ENCODE data around the gene TPP2.

Gene TPP2

DNA sequence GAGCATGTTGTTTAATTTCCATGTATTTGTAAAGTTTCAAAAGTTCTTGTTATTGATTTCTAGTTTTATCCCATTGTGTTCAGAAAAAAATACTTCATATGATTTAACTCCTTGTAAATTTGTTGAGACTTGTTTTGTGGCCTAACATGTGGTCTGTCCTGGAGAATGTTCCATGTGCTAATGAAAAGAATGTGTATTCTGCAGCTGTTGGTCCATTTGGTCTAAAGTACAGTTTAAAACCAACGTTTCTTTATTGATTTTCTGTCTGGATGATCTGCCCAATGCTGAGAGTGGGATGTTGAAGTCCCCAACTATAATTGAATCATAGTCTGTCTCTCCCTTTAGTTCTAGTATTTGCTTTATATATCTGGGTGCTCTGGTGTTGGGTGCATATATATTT is 34.9 kb upstream of the TPP2 start:
- H3K4me3 ChIP-seq (ENCODE audit: low read length): no peak overlapping the region
- TF ChIP-seq, protein P1, sequence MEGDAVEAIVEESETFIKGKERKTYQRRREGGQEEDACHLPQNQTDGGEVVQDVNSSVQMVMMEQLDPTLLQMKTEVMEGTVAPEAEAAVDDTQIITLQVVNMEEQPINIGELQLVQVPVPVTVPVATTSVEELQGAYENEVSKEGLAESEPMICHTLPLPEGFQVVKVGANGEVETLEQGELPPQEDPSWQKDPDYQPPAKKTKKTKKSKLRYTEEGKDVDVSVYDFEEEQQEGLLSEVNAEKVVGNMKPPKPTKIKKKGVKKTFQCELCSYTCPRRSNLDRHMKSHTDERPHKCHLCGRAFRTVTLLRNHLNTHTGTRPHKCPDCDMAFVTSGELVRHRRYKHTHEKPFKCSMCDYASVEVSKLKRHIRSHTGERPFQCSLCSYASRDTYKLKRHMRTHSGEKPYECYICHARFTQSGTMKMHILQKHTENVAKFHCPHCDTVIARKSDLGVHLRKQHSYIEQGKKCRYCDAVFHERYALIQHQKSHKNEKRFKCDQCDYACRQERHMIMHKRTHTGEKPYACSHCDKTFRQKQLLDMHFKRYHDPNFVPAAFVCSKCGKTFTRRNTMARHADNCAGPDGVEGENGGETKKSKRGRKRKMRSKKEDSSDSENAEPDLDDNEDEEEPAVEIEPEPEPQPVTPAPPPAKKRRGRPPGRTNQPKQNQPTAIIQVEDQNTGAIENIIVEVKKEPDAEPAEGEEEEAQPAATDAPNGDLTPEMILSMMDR (conservative IDR thresholded peaks at IDR 0.05; ENCODE audit: low read depth, low read length): no peak
- no peak for DNase-seq (ENCODE audit: low read depth)

GRCh38 chr13:102563267-102563666 is 33.5 kb upstream of the TPP2 start:
- H3K4me3 ChIP-seq (ENCODE audit: low read length): no peak overlapping the region
- TF ChIP-seq, protein P1 (conservative IDR thresholded peaks at IDR 0.05; ENCODE audit: low read depth, low read length): no peak
- DNase-seq (ENCODE audit: low read depth): no peak

- TF ChIP-seq, protein P1 (conservative IDR thresholded peaks at IDR 0.05; ENCODE audit: low read depth, low read length): no peak
- no peak for DNase-seq (ENCODE audit: low read depth)
- H3K4me3 ChIP-seq (ENCODE audit: low read length): no peak overlapping the region
Measured at GRCh38 chr13:102564564-102564963, 32.2 kb upstream of the TPP2 start.

GRCh38 chr13:102566513-102566912 is 30.3 kb upstream of the TPP2 start:
- no peak for DNase-seq (ENCODE audit: low read depth)
- TF ChIP-seq, protein P1 (conservative IDR thresholded peaks at IDR 0.05; ENCODE audit: low read depth, low read length): no peak
- no peak overlapping the region for H3K4me3 ChIP-seq (ENCODE audit: low read length)

DNA sequence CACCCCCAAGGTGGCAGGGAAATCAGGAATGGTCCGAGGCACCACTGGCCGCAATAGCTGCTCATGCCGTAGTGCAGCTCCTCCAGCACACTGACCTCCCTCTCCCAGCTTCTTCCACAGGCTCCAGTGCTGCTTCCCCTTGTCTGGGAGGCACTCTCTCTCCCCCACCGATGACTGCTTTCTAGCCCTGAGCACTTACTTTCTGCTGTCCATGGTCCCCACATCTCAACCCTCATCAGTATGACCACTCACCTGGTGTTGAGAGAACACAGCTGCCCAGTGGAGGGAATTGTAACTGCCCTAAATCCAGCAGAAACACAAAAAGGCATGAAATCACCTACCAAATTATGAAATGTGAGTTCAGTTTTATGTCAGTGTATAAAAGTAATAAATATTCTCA is 28.9 kb upstream of the TPP2 start:
- no peak for DNase-seq (ENCODE audit: low read depth)
- no peak overlapping the region for H3K4me3 ChIP-seq (ENCODE audit: low read length)
- TF ChIP-seq, protein P1 (conservative IDR thresholded peaks at IDR 0.05; ENCODE audit: low read depth, low read length): no peak

DNA sequence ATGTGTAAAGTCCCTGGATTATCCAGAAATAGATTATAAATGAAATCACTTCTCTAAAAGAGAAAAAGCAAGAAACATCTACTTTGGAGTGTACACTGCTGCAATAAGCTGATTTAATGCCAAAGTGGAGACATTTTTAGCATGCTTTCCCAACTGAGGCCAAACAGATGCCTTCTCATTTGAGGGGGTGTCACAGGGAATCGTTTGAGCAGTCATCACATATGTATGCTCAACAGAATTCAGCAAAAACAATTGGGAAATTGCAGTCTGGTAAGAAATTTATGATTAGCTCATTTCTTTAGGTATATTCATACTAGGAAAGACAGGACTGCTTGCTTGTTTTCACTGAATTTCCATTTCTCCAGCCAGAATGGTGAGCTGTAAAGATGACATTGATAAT is 27.3 kb upstream of the TPP2 start:
- DNase-seq (ENCODE audit: low read depth): no peak
- TF ChIP-seq, protein P1 (conservative IDR thresholded peaks at IDR 0.05; ENCODE audit: low read depth, low read length): no peak

DNA sequence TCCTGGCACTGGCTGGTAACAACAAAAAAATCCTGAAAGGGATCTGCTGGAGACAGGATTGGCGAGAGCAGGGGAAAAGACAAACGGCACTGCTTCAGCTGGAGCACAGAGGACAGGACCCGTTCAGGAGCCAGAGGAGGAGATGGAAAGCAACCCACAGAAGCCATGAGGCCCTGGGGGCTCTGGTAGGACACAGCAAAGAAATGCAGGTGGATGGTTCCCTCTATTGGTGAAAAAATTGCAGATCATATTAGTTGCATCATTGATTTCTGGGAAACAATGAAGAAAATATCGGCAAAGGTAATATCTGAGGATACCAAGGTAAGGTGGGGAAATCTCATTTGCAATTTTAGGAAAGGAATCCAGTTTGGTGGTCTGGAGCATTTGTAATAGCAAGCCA is 25.7 kb upstream of the TPP2 start:
- H3K4me3 ChIP-seq (ENCODE audit: low read length): no peak overlapping the region
- DNase-seq (ENCODE audit: low read depth): no peak
- TF ChIP-seq, protein P1 (conservative IDR thresholded peaks at IDR 0.05; ENCODE audit: low read depth, low read length): peak; percentile 30

More for the DNA sequence above, 27.3 kb upstream of the TPP2 start:
- no peak overlapping the region for H3K4me3 ChIP-seq (ENCODE audit: low read length)

All from retinal pigment epithelial cell (primary cell).